Upper lobe of left lung (tissue), 6 donors: ENCODE data around the gene QPRT. TPM values are rescaled to one million over a fixed set of nuclear protein-coding genes. Genes with fewer than 3 reads are reported as not detected.
"Not testable (repeated sequence)": the region's sequence is repeated elsewhere in the genome, so short reads cannot be mapped to it uniquely, and the experiment has no call there.

Source experiments
- ATAC-seq, 2 donors: fragments of 200-7000 bp; cut with Tn5 transposase; one replicate each; pipeline ENCODE4 v1.9.1; 2022; ENCODE audit warnings: mild to moderate bottlenecking in 2 of 2, moderate library complexity in 2 of 2; ENCODE audit not compliant: low FRiP score in 2 of 2
- DNase-seq, 2 donors: peaks; one replicate each; pipeline ENCODE4 v3.0.0-alpha.2; 2019 to 2020
- H3K27ac ChIP-seq, 4 donors: fragments of 200-600 bp; sonication (generic); one replicate each; pipeline ENCODE4 v1.5.1; 2016 to 2019
- H3K27me3 ChIP-seq, 4 donors: fragments of 200-600 bp; sonication (generic); one replicate each; pipeline ENCODE4 v1.5.1; 2017 to 2019
- H3K36me3 ChIP-seq, 4 donors: fragments of 200-600 bp; sonication (generic); one replicate each; pipeline ENCODE4 v1.5.1; 2016 to 2019
- H3K4me1 ChIP-seq, 4 donors: fragments of 200-600 bp; sonication (generic); one replicate each; pipeline ENCODE4 v1.5.1; 2018 to 2019
- H3K4me3 ChIP-seq, 4 donors: fragments of 200-600 bp; sonication (generic); one replicate each; pipeline ENCODE4 v1.5.1; 2017 to 2019; ENCODE audit warnings: mild to moderate bottlenecking in 2 of 4, moderate library complexity in 1 of 4
- H3K9me3 ChIP-seq, 4 donors: fragments of 200-600 bp; sonication (generic); one replicate each; pipeline ENCODE4 v1.5.1; 2018 to 2019
- CTCF ChIP-seq, 6 experiments: fragments of 450-650 bp in 4 of 6; fragments of 200-600 bp in 2 of 6; sonication (generic) in 2 of 6; IDR thresholded peaks; one replicate each; pipeline ENCODE4 v1.5.1; 2016 to 2019; ENCODE audit warnings: antibody characterized with exemption in 6 of 6
- EP300 ChIP-seq, 4 donors: sonication (generic); formaldehyde crosslinking; IDR thresholded peaks; one replicate each; pipeline ENCODE4 v1.5.1; 2017; ENCODE audit warnings: antibody characterized with exemption in 4 of 4, control low read depth in 2 of 4
- POLR2A ChIP-seq, 4 donors: fragments of 450-650 bp; IDR thresholded peaks; one replicate each; pipeline ENCODE4 v1.5.1; 2016 to 2017; ENCODE audit warnings: antibody characterized with exemption in 4 of 4, mild to moderate bottlenecking in 2 of 4
- POLR2AphosphoS5 ChIP-seq, 2 donors: sonication (generic); formaldehyde crosslinking; IDR thresholded peaks; one replicate each; pipeline ENCODE4 v1.5.1; 2017; ENCODE audit warnings: antibody characterized with exemption in 2 of 2
- WGBS, 2 donors: methylation state at CpG; one replicate each; pipeline ENCODE4 v1.1.5; 2017 to 2018; 5-methylcytosine and 5-hydroxymethylcytosine counted together
- total RNA-seq, 6 donors: library from RNA; depleted of rRNA in 4 of 6; stranded (reverse); fragments of >200 nt in 4 of 6; gene quantifications; one replicate each; pipeline versions ENCODE4 v1.1.0 to v1.2.1, GENCODE V29; 2016 to 2021
- donor health status: DM: no; HTN: no; CAD: no; lungs with moderate emphysema.
- donor health status: DM: no; HTN: yes; CAD: no; lungs with severe emphysema.

The QPRT gene
- total RNA-seq, 6 donors from 2014 or later, result 4.8 to 17.8 (median 9.8) TPM

GRCh38 chr16:29663807-29664090 lies 15.2 kb upstream of the QPRT start:
- peak overlapping the region in 2 of 4 donors; percentile 55 to 74 for H3K27ac ChIP-seq
- TF ChIP-seq POLR2AphosphoS5 (IDR thresholded peaks at IDR 0.05) (no peak), CTCF (IDR thresholded peaks at IDR 0.05) (no peak)
- H3K4me3 ChIP-seq, result peak overlapping the region in 3 of 4 donors; percentile 39 to 45 (median 42)

DNA sequence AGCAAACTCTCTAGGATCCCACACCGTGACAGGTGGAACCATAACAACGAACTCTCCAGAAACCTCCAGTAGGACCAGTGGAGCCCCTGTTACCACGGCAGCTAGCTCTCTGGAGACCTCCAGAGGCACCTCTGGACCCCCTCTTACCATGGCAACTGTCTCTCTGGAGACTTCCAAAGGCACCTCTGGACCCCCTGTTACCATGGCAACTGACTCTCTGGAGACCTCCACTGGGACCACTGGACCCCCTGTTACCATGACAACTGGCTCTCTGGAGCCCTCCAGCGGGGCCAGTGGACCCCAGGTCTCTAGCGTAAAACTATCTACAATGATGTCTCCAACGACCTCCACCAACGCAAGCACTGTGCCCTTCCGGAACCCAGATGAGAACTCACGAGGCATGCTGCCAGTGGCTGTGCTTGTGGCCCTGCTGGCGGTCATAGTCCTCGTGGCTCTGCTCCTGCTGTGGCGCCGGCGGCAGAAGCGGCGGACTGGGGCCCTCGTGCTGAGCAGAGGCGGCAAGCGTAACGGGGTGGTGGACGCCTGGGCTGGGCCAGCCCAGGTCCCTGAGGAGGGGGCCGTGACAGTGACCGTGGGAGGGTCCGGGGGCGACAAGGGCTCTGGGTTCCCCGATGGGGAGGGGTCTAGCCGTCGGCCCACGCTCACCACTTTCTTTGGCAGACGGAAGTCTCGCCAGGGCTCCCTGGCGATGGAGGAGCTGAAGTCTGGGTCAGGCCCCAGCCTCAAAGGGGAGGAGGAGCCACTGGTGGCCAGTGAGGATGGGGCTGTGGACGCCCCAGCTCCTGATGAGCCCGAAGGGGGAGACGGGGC lies 14.7 kb upstream of the QPRT start:
- Histone ChIP-seq H3K27me3 (no peaks in the 10 kb centered on the region), H3K36me3 (no peaks in the 10 kb centered on the region), H3K4me3 (peak overlapping the region in 3 of 4 donors; percentile 39 to 45 (median 42)), H3K27ac (peak overlapping the region in 2 of 4 donors; percentile 55 to 74), H3K9me3 (no peaks in the 10 kb centered on the region), H3K4me1 (peaks cover 0 to 28% (median 24%) of the 10 kb centered on the region in 4 donors)
- ATAC-seq (peak in 1 of 2 donors; percentile 27), DNase-seq (peak; percentile 54 to 86)
- TF ChIP-seq POLR2A (IDR thresholded peaks at IDR 0.05), result peak in 1 of 4 donors; percentile 54
- no peak for TF ChIP-seq EP300 (IDR thresholded peaks at IDR 0.05)
- TF ChIP-seq POLR2AphosphoS5 (IDR thresholded peaks at IDR 0.05), result peak in 1 of 2 donors; percentile 16
- 57 to 65% methylated on average over 16 to 33 of the region's 35 CpGs for WGBS, 2 donors

More at GRCh38 chr16:29663807-29664090, 15.2 kb upstream of the QPRT start:
- DNase-seq, result no peak
- Histone ChIP-seq H3K27me3 (no peaks in the 10 kb centered on the region), H3K36me3 (no peaks in the 10 kb centered on the region), H3K9me3 (no peaks in the 10 kb centered on the region), H3K4me1 (peaks cover 0 to 28% (median 24%) of the 10 kb centered on the region in 4 donors)
- no peak for ATAC-seq
- WGBS, 2 donors, result 59 to 60% methylated on average over 3 of the region's 3 CpGs

- DNase-seq (no peak), ATAC-seq (peak in 1 of 2 donors; percentile 15)
- Histone ChIP-seq H3K9me3 (no peaks in the 10 kb centered on the region), H3K4me1 (peaks cover 0 to 28% (median 24%) of the 10 kb centered on the region in 4 donors), H3K27ac (peak overlapping the region in 2 of 4 donors; percentile 26 to 74), H3K36me3 (no peaks in the 10 kb centered on the region), H3K4me3 (peak overlapping the region in 3 of 4 donors; percentile 39 to 45 (median 42)), H3K27me3 (no peaks in the 10 kb centered on the region)
- no peak for TF ChIP-seq POLR2A (IDR thresholded peaks at IDR 0.05)
- TF ChIP-seq EP300 (IDR thresholded peaks at IDR 0.05), result no peak
- TF ChIP-seq CTCF (IDR thresholded peaks at IDR 0.05), result no peak
- no peak for TF ChIP-seq POLR2AphosphoS5 (IDR thresholded peaks at IDR 0.05)
- WGBS, 2 donors, result 58 to 64% methylated on average over 12 to 13 of the region's 15 CpGs
Measured at GRCh38 chr16:29665294-29666077, 13.5 kb upstream of the QPRT start.

- 59 to 82% methylated on average over 6 of the region's 6 CpGs for WGBS, 2 donors
- Histone ChIP-seq H3K4me1 (peaks cover 0 to 28% (median 22%) of the 10 kb centered on the region in 4 donors), H3K27ac (peak overlapping the region in 2 of 4 donors; percentile 60 to 74)
Measured at GRCh38 chr16:29667322-29667610, 11.7 kb upstream of the QPRT start.

DNA sequence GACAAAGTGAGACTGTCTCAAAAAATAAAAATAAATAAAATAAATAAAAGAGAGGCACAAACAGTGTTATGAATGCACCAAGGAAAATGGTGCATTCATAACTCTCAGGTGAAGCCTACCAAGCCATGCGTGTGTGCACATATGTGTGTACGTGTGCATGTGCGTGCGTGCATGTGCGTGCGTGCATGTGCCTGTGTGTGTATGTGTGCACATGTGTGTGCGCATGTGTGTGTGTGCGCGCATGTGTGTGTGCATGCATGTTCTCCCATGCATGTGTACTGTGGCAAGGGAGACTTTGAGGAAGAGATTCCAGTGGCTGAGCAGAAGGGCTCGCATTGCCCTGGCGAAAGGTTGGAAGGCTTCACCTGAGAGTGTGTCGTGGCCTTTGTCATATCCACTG lies 11.2 kb upstream of the QPRT start:
- Histone ChIP-seq H3K4me1 (peaks cover 0 to 28% (median 20%) of the 10 kb centered on the region in 4 donors), H3K4me3 (no peak overlapping the region), H3K9me3 (no peaks in the 10 kb centered on the region), H3K27me3 (no peaks in the 10 kb centered on the region), H3K27ac (no peak overlapping the region), H3K36me3 (no peaks in the 10 kb centered on the region)
- ATAC-seq (no peak), DNase-seq (no peak)
- WGBS, 2 donors, result 93 to 96% methylated on average over 12 of the region's 12 CpGs
- no peak for TF ChIP-seq POLR2A (IDR thresholded peaks at IDR 0.05)

More at GRCh38 chr16:29667322-29667610, 11.7 kb upstream of the QPRT start:
- H3K9me3 ChIP-seq, H3K4me3 ChIP-seq, DNase-seq, ATAC-seq, H3K36me3 ChIP-seq, H3K27me3 ChIP-seq: not testable (repeated sequence)

- no peak for ATAC-seq
- H3K4me1 ChIP-seq, result peaks cover 0 to 28% (median 17%) of the 10 kb centered on the region in 4 donors
- H3K9me3 ChIP-seq, result no peaks in the 10 kb centered on the region
- H3K4me3 ChIP-seq, result no peak overlapping the region
- no peaks in the 10 kb centered on the region for H3K27me3 ChIP-seq
- DNase-seq, result no peak
- no peak overlapping the region for H3K27ac ChIP-seq
- H3K36me3 ChIP-seq, result no peaks in the 10 kb centered on the region
- WGBS, 2 donors, result 90 to 92% methylated on average over 3 of the region's 3 CpGs
- no peak for TF ChIP-seq POLR2A (IDR thresholded peaks at IDR 0.05)
- no peak for TF ChIP-seq POLR2AphosphoS5 (IDR thresholded peaks at IDR 0.05)
- TF ChIP-seq EP300 (IDR thresholded peaks at IDR 0.05), result no peak
- no peak for TF ChIP-seq CTCF (IDR thresholded peaks at IDR 0.05)
Measured at GRCh38 chr16:29668267-29668666, 10.7 kb upstream of the QPRT start.
